ENCODE data around the gene ELP5.

GRCh38 chr17:7293816-7294613 lies 42.0 kb downstream of the ELP5 start:
- TF ChIP-seq CTCF (IDR thresholded peaks at IDR 0.05) (no peak), POLR2A (IDR thresholded peaks at IDR 0.05) (no peak)

Measured in testis (tissue), 2 donors.